Endothelial cell of umbilical vein (primary cell): ENCODE results near the gene RHOBTB1. TPM values are rescaled to one million over a fixed set of nuclear protein-coding genes. Genes with fewer than 3 reads are reported as not detected.

ENCODE experiments used
- BruUV-seq: library from RNA; stranded (reverse); fragments of 400-500 nt; replicated peaks from 2 replicates; lab custom pipeline; 2021; lab: Mats Ljungman, UMichigan
- CTCF ChIA-PET: fragments of 300-600, 350-600 bp; sonication (Branson Sonifier 250); formaldehyde crosslinking; loops from one replicate; lab custom pipeline; 2021; ENCODE audit warnings: antibody characterized with exemption, inconsistent platforms; lab: Charles Lee
- POLR2A ChIA-PET: fragments of 300-600, 350-600 bp; sonication (Branson Sonifier 250); formaldehyde crosslinking; loops from one replicate; lab custom pipeline; 2021; ENCODE audit warnings: antibody characterized with exemption, inconsistent platforms; lab: Charles Lee
- DNase-seq: peaks from one replicate; pipeline ENCODE4 v3.0.0-alpha.2; 2011; ENCODE audit warnings: low read depth, low spot score
- FAIRE-seq: peaks from 2 replicates; lab custom pipeline; 2011; peaks lifted over from hg19 to GRCh38; lab: Jason Lieb, UNC
- H2AFZ ChIP-seq: 2 replicates; pipeline ENCODE4 v1.6.0; 2012; ENCODE audit warnings: low read depth, low read length, control low read depth, inconsistent platforms
- H3K27ac ChIP-seq: 2 replicates; pipeline ENCODE4 v1.5.1; 2011; ENCODE audit warnings: low read depth, mild to moderate bottlenecking, control low read depth, low read length, moderate library complexity; ENCODE audit not compliant: insufficient read depth
- H3K27me3 ChIP-seq, 2 experiments: 2 replicates each; pipeline versions ENCODE4 v1.6.0 to v1.6.1; 2011; ENCODE audit warnings: low read length in 2 of 2, mixed read lengths in 1 of 2; ENCODE audit not compliant: control insufficient read depth in 2 of 2, insufficient read depth in 2 of 2
- H3K36me3 ChIP-seq, 2 experiments: 2 replicates in 1 of 2; 3 replicates in 1 of 2; pipeline ENCODE4 v1.5.1; 2011; ENCODE audit warnings: low read length in 2 of 2, mild to moderate bottlenecking in 1 of 2, moderate library complexity in 1 of 2; ENCODE audit not compliant: control insufficient read depth in 2 of 2, insufficient read depth in 2 of 2; ENCODE audit errors: extremely low read depth in 1 of 2
- H3K4me1 ChIP-seq: 3 replicates; pipeline ENCODE4 v1.5.1; 2011; ENCODE audit warnings: mild to moderate bottlenecking, low read length; ENCODE audit not compliant: control insufficient read depth, insufficient read depth; ENCODE audit errors: extremely low read depth
- H3K4me2 ChIP-seq: 2 replicates; pipeline ENCODE4 v1.6.1; 2011; ENCODE audit warnings: low read length, control low read depth, mixed read lengths; ENCODE audit not compliant: insufficient read depth
- H3K4me3 ChIP-seq, 3 experiments: fragments of 200-600 bp in 1 of 3; sonication (generic), shearing (Covaris generic) in 1 of 3; replicated peaks in 1 of 3; 2 replicates each; pipeline ENCODE4 v1.5.1; 2011 to 2016; ENCODE audit warnings: control low read depth in 3 of 3, low read length in 3 of 3, mild to moderate bottlenecking in 2 of 3, inconsistent platforms in 1 of 3, low read depth in 1 of 3, moderate library complexity in 1 of 3; ENCODE audit not compliant: insufficient read depth in 1 of 3
- H3K79me2 ChIP-seq: 2 replicates; pipeline ENCODE4 v1.6.0; 2012; ENCODE audit warnings: low read length, inconsistent platforms; ENCODE audit not compliant: control insufficient read depth, insufficient read depth
- H3K9ac ChIP-seq: replicated peaks from 2 replicates; pipeline ENCODE3; 2011; ENCODE audit warnings: low read length, control low read depth; ENCODE audit not compliant: insufficient read depth; ENCODE audit errors: extremely low read depth
- H3K9me1 ChIP-seq: replicated peaks from 3 replicates; pipeline ENCODE4 v1.6.0; 2011; ENCODE audit warnings: mild to moderate bottlenecking, low read length; ENCODE audit not compliant: control insufficient read depth, insufficient read depth; ENCODE audit errors: extremely low read depth
- H3K9me3 ChIP-seq: replicated peaks from 2 replicates; pipeline ENCODE4 v1.5.1; 2012; ENCODE audit warnings: low read length, inconsistent platforms; ENCODE audit not compliant: control insufficient read depth, insufficient read depth
- H4K20me1 ChIP-seq: replicated peaks from 2 replicates; pipeline ENCODE3; 2011; ENCODE audit warnings: mild to moderate bottlenecking, low read length; ENCODE audit not compliant: control insufficient read depth, insufficient read depth; ENCODE audit errors: extremely low read depth
- EZH2 ChIP-seq: IDR thresholded peaks from 2 replicates; pipeline ENCODE4 v1.6.1; 2012; ENCODE audit warnings: borderline replicate concordance, low read depth, mild to moderate bottlenecking, moderate library complexity, low read length, inconsistent platforms; ENCODE audit not compliant: severe bottlenecking
- FOS ChIP-seq: IDR thresholded peaks from 2 replicates; pipeline ENCODE4 v1.6.1; 2011; ENCODE audit warnings: mild to moderate bottlenecking, low read length, moderate library complexity, borderline replicate concordance; ENCODE audit not compliant: insufficient read depth
- GATA2 ChIP-seq: IDR thresholded peaks from 2 replicates; pipeline ENCODE4 v1.7.0; 2011; ENCODE audit warnings: low read depth, mild to moderate bottlenecking, moderate library complexity, mixed read lengths, low read length; ENCODE audit not compliant: insufficient read length, insufficient read depth
- JUN ChIP-seq: IDR thresholded peaks from 2 replicates; pipeline ENCODE4 v1.6.1; 2011; ENCODE audit warnings: borderline replicate concordance, low read depth; ENCODE audit not compliant: insufficient read length, insufficient read depth
- MYC ChIP-seq: IDR thresholded peaks from one replicate; pipeline ENCODE4 v1.6.1; 2011; ENCODE audit warnings: mild to moderate bottlenecking, low read depth, low read length
- POLR2A ChIP-seq: IDR thresholded peaks from 2 replicates; pipeline ENCODE4 v1.6.1; 2012; ENCODE audit warnings: low read depth, mild to moderate bottlenecking, control low read depth, low read length
- POLR2AphosphoS5 ChIP-seq: IDR thresholded peaks from 2 replicates; pipeline ENCODE4 v1.6.1; 2012; ENCODE audit warnings: low read depth, mild to moderate bottlenecking, control low read depth, low read length, moderate library complexity; ENCODE audit not compliant: insufficient read depth
- dilution Hi-C: fragments of 300-500 bp; cut with MboI; formaldehyde crosslinking; loops from one replicate; pipeline ENCODE4 v1.15.0; 2019; ENCODE audit warnings: low sequenced_read_pairs; ENCODE audit not compliant: extremely low pct_ligation_motif_present
- intact Hi-C: fragments of 100-400 bp; cut with micrococcal nuclease; formaldehyde crosslinking; loops from one replicate; pipeline ENCODE4 v1.10.0; 2022
- polyA plus RNA-seq, 4 experiments: library from polyadenylated mRNA; depleted of rRNA in 3 of 4; stranded (reverse) in 3 of 4; unstranded in 1 of 4; fragments of >200 nt; gene quantifications; 2 replicates each; pipeline versions ENCODE4 v1.2.1 to v1.2.3, GENCODE V29; 2011 to 2012; ENCODE audit warnings: missing spikeins in 1 of 4
- total RNA-seq: library from RNA; stranded (reverse); gene quantifications from 2 replicates; pipeline ENCODE4 v1.2.3, GENCODE V29; 2021
- TF ChIP-seq, protein P1 (sequence below): IDR thresholded peaks from 2 replicates; pipeline ENCODE4 v1.6.1; 2011; ENCODE audit not compliant: insufficient read depth, insufficient read length
- TF ChIP-seq, protein P2 (sequence below), 2 donors: IDR thresholded peaks; 1 replicate in 1 of 2; 2 replicates in 1 of 2; pipeline ENCODE4 v1.5.1; 2011; ENCODE audit warnings: low read length in 2 of 2, mild to moderate bottlenecking in 2 of 2, moderate library complexity in 2 of 2, control low read depth in 1 of 2, inconsistent platforms in 1 of 2, low read depth in 1 of 2; ENCODE audit not compliant: insufficient read depth in 1 of 2; ENCODE audit errors: extremely low read depth in 1 of 2

RHOBTB1 gene
- total and polyA plus RNA-seq, 2 donors (not counting 3 experiments of a cell fraction or from before 2014, with no cell fraction given) = 21.2 to 31.0 TPM

DNA sequence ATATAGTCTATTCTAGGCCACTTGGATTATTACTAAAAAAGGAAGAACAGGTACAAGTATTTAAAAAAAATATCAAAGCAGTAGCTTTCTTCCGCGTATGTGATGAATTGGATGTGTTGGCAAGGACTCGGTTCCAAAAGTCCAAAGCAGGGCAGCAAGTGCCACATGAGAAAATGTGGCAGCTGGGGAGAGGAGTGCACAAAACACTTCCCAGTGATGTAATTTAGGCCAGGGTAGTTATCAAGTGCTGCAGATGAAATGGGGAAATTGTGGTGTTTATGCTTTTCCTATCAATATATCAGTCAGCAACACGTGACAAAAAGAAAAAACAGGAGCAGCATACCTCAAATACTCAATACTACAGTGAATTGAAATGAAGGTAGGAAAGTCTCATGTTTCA lies 7.0 kb downstream of the RHOBTB1 start:
- Histone ChIP-seq H2AFZ (no peak overlapping the region), H3K36me3 (peaks cover 0 to 14% of the 10 kb centered on the region in 2 experiments), H3K4me3 (no peak overlapping the region), H3K27me3 (no peaks in the 10 kb centered on the region), H4K20me1 (no peaks in the 10 kb centered on the region), H3K4me1 (peaks cover 4% of the 10 kb centered on the region), H3K27ac (no peak overlapping the region), H3K79me2 (no peaks in the 10 kb centered on the region), H3K9me1 (no peaks in the 10 kb centered on the region), H3K4me2 (no peak overlapping the region), H3K9me3 (no peaks in the 10 kb centered on the region), H3K9ac (no peak overlapping the region)
- dilution Hi-C loops = no loop called here
- FAIRE-seq = no peak
- BruUV-seq = no TSS peak
- POLR2A ChIA-PET = no interaction called here
- CTCF ChIA-PET = interaction anchor here (1.6 kb wide), 1 partner anchor 28 kb away, joined by 6 read pairs; no protein-coding TSS in a partner anchor
- DNase-seq = no peak
- TF ChIP-seq, protein P1, sequence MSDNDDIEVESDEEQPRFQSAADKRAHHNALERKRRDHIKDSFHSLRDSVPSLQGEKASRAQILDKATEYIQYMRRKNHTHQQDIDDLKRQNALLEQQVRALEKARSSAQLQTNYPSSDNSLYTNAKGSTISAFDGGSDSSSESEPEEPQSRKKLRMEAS = no peak
- TF ChIP-seq POLR2A (no peak), GATA2 (no peak), FOS (no peak), JUN (no peak), POLR2AphosphoS5 (no peak), EZH2 (no peak), MYC (no peak)
- TF ChIP-seq, protein P2, sequence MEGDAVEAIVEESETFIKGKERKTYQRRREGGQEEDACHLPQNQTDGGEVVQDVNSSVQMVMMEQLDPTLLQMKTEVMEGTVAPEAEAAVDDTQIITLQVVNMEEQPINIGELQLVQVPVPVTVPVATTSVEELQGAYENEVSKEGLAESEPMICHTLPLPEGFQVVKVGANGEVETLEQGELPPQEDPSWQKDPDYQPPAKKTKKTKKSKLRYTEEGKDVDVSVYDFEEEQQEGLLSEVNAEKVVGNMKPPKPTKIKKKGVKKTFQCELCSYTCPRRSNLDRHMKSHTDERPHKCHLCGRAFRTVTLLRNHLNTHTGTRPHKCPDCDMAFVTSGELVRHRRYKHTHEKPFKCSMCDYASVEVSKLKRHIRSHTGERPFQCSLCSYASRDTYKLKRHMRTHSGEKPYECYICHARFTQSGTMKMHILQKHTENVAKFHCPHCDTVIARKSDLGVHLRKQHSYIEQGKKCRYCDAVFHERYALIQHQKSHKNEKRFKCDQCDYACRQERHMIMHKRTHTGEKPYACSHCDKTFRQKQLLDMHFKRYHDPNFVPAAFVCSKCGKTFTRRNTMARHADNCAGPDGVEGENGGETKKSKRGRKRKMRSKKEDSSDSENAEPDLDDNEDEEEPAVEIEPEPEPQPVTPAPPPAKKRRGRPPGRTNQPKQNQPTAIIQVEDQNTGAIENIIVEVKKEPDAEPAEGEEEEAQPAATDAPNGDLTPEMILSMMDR (IDR thresholded peaks at IDR 0.05; ENCODE audit: extremely low read depth in 1 of 2, insufficient read depth in 1 of 2, low read depth in 1 of 2, low read length in 2 of 2) = no peak
- intact Hi-C loops = no loop called here
